ENCODE results near the gene MAPK10. TPM values are rescaled to one million over a fixed set of nuclear protein-coding genes. Genes with fewer than 3 reads are reported as not detected.

MAPK10 gene
- total and polyA plus RNA-seq, 9 of the 15 experiments (the other 6 are each of a cell fraction or from before 2014, with no cell fraction given): 0.10 to 0.53 (median 0.18) TPM; not detected in 4

DNA sequence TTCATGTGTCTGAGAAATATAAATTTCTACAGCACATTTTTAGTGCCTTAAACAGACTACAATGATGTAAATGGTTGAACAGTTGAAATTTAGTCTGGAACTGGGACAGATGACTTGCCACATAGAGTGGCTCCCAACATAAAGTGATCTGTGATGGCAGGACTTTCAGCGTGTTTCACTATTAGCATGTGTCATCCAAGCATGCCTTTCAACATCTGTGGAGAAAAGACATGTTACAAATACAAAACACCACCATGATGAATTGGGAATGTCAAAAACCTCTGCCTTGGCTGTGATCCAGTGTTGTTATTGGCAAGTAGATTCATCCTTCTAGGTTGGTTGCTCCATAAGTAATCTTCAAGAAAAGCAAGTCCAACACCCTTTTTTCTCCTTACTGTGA lies 348.7 kb downstream of the MAPK10 start:
- WGBS (ENCODE audit: insufficient coverage, low coverage, missing lambda C conversion rate): 7% methylated on average over 1 of the region's 1 CpG
- no peak for FAIRE-seq
- H3K4me2 ChIP-seq (ENCODE audit: insufficient read depth, low read length): no peak overlapping the region
- ATAC-seq: no peak
- TF ChIP-seq, protein P1, sequence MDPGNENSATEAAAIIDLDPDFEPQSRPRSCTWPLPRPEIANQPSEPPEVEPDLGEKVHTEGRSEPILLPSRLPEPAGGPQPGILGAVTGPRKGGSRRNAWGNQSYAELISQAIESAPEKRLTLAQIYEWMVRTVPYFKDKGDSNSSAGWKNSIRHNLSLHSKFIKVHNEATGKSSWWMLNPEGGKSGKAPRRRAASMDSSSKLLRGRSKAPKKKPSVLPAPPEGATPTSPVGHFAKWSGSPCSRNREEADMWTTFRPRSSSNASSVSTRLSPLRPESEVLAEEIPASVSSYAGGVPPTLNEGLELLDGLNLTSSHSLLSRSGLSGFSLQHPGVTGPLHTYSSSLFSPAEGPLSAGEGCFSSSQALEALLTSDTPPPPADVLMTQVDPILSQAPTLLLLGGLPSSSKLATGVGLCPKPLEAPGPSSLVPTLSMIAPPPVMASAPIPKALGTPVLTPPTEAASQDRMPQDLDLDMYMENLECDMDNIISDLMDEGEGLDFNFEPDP (CRISPR knock-in tag; IDR thresholded peaks at IDR 0.05): no peak
- TF ChIP-seq ZNF253 (CRISPR knock-in tag; conservative IDR thresholded peaks at IDR 0.05): no peak
- H3K4me3 ChIP-seq: no peak overlapping the region
- no peaks in the 10 kb centered on the region for H3K27me3 ChIP-seq (ENCODE audit: control insufficient read depth in 2 of 2, insufficient read depth in 2 of 2, low read length in 2 of 2)
- POLR2A ChIA-PET: no interaction called here
- CTCF ChIA-PET (ENCODE audit: low intra/inter-chr PET ratio): no interaction called here
- no peaks in the 10 kb centered on the region for H3K79me2 ChIP-seq (ENCODE audit: control insufficient read depth, insufficient read depth, low read length)
- H2AFZ ChIP-seq (ENCODE audit: low read depth, low read length): no peak overlapping the region
- no peaks in the 10 kb centered on the region for H3K9me3 ChIP-seq (replicated peaks; ENCODE audit: control insufficient read depth, insufficient read depth, low read depth, low read length)
- no TSS peak for BruUV-seq (replicated peaks)
- no peaks in the 10 kb centered on the region for H3K4me1 ChIP-seq (replicated peaks in 1 of 2; ENCODE audit: control insufficient read depth in 2 of 2, insufficient read depth in 2 of 2, low read length in 2 of 2)
- intact Hi-C loops (cut with micrococcal nuclease): no loop called here
- no peak overlapping the region for H3K27ac ChIP-seq (ENCODE audit: extremely low read depth, low read depth, low read length)
- no peak for DNase-seq (ENCODE audit: extremely low read depth in 1 of 4, low spot score in 3 of 4)
- H3K36me3 ChIP-seq (ENCODE audit: control insufficient read depth, insufficient read depth, low read length): no peaks in the 10 kb centered on the region
- no peak overlapping the region for H3K9ac ChIP-seq (ENCODE audit: insufficient read depth in 1 of 2, low read depth in 2 of 2, low read length in 2 of 2)
- in situ Hi-C loops (cut with MboI): no loop called here
- H3K9me1 ChIP-seq (ENCODE audit: control insufficient read depth, insufficient read depth, low read length): no peaks in the 10 kb centered on the region
- H4K20me1 ChIP-seq (replicated peaks; ENCODE audit: control insufficient read depth, insufficient read depth, low read length): no peaks in the 10 kb centered on the region

- in situ Hi-C loops (cut with MboI) (no loop called here), intact Hi-C loops (cut with micrococcal nuclease) (no loop called here)
- no peak for DNase-seq (ENCODE audit: extremely low read depth in 1 of 4, low spot score in 3 of 4)
- H3K9me3 ChIP-seq (replicated peaks; ENCODE audit: control insufficient read depth, insufficient read depth, low read depth, low read length): no peaks in the 10 kb centered on the region
- H3K79me2 ChIP-seq (ENCODE audit: control insufficient read depth, insufficient read depth, low read length): no peaks in the 10 kb centered on the region
- WGBS (ENCODE audit: insufficient coverage, low coverage, missing lambda C conversion rate): 15% methylated on average over 6 of the region's 6 CpGs
- ChIA-PET CTCF (ENCODE audit: low intra/inter-chr PET ratio) (no interaction called here), POLR2A (no interaction called here)
- H3K4me3 ChIP-seq: no peak overlapping the region
- no peaks in the 10 kb centered on the region for H3K36me3 ChIP-seq (ENCODE audit: control insufficient read depth, insufficient read depth, low read length)
- no peak for FAIRE-seq
- no peaks in the 10 kb centered on the region for H3K9me1 ChIP-seq (ENCODE audit: control insufficient read depth, insufficient read depth, low read length)
- H3K4me2 ChIP-seq (ENCODE audit: insufficient read depth, low read length): no peak overlapping the region
- no peak overlapping the region for H3K9ac ChIP-seq (ENCODE audit: insufficient read depth in 1 of 2, low read depth in 2 of 2, low read length in 2 of 2)
- no peak overlapping the region for H2AFZ ChIP-seq (ENCODE audit: low read depth, low read length)
- no peaks in the 10 kb centered on the region for H3K4me1 ChIP-seq (replicated peaks in 1 of 2; ENCODE audit: control insufficient read depth in 2 of 2, insufficient read depth in 2 of 2, low read length in 2 of 2)
- no peak overlapping the region for H3K27ac ChIP-seq (ENCODE audit: extremely low read depth, low read depth, low read length)
- no peak for ATAC-seq
- no TSS peak for BruUV-seq (replicated peaks)
- TF ChIP-seq ESRRB (CRISPR knock-in tag; IDR thresholded peaks at IDR 0.05; ENCODE audit: borderline replicate concordance): no peak
- no peak for TF ChIP-seq ZNF282 (CRISPR knock-in tag; IDR thresholded peaks at IDR 0.05)
- no peak for TF ChIP-seq HNRNPL (IDR thresholded peaks at IDR 0.05; ENCODE audit: low read depth, low read length)
- TF ChIP-seq POLR2H (tag; IDR thresholded peaks at IDR 0.05; ENCODE audit: low read depth): no peak
- TF ChIP-seq CSDE1 (IDR thresholded peaks at IDR 0.05): no peak
- TF ChIP-seq LARP7 (IDR thresholded peaks at IDR 0.05): no peak
- no peak for TF ChIP-seq ZBTB8A (IDR thresholded peaks at IDR 0.05; ENCODE audit: partially characterized antibody)
- TF ChIP-seq CREM (IDR thresholded peaks at IDR 0.05; ENCODE audit: low read depth): no peak
- no peaks in the 10 kb centered on the region for H3K27me3 ChIP-seq (ENCODE audit: control insufficient read depth in 2 of 2, insufficient read depth in 2 of 2, low read length in 2 of 2)
- no peaks in the 10 kb centered on the region for H4K20me1 ChIP-seq (replicated peaks; ENCODE audit: control insufficient read depth, insufficient read depth, low read length)
These were observed 352.8 kb downstream of the MAPK10 start for GRCh38 chr4:86007042-86007441.
